SK-N-SH treated with all-trans-retinoic acid at 6 μM for 48 hours (cell line): Measurements from ENCODE around the gene TMEM165.

Experiments used
- ATAC-seq: fragments of 200-7000 bp; cut with Tn5 transposase; 3 replicates; pipeline ENCODE4 v1.9.1; 2020; ENCODE audit warnings: mild to moderate bottlenecking, moderate library complexity
- ARNTL ChIP-seq: fragments of 450-650 bp; formaldehyde crosslinking; IDR thresholded peaks from 2 replicates; pipeline ENCODE4 v1.5.0; 2020; ENCODE audit warnings: low read depth, mild to moderate bottlenecking, moderate library complexity, borderline replicate concordance
- BACH2 ChIP-seq: fragments of 250-450 bp; sonication (Bioruptor Pico); IDR thresholded peaks from 2 replicates; pipeline ENCODE4 v1.9.0; 2021; ENCODE audit warnings: mild to moderate bottlenecking, borderline replicate concordance
- ESRRG ChIP-seq: fragments of 250-450 bp; sonication (Bioruptor Pico); IDR thresholded peaks from 2 replicates; pipeline ENCODE4 v1.6.1; 2021; ENCODE audit warnings: mild to moderate bottlenecking
- GLIS3 ChIP-seq: fragments of 250-450 bp; sonication (Bioruptor Pico); IDR thresholded peaks from 2 replicates; pipeline ENCODE4 v1.5.0; 2020; ENCODE audit warnings: mild to moderate bottlenecking, moderate library complexity
- ISL1 ChIP-seq: fragments of 250-450 bp; sonication (Bioruptor Pico); IDR thresholded peaks from 2 replicates; pipeline ENCODE4 v2.1.2; 2022; ENCODE audit warnings: mild to moderate bottlenecking, moderate library complexity
- RARB ChIP-seq: fragments of 250-450 bp; sonication (Bioruptor Pico); IDR thresholded peaks from 2 replicates; pipeline ENCODE4 v1.8.0; 2021; ENCODE audit warnings: mild to moderate bottlenecking, moderate library complexity
- TCF4 ChIP-seq: fragments of 250-450 bp; sonication (Bioruptor Pico); IDR thresholded peaks from 2 replicates; pipeline ENCODE4 v1.8.0; 2021; ENCODE audit warnings: mild to moderate bottlenecking, moderate library complexity, borderline replicate concordance
- TOX ChIP-seq: fragments of 250-450 bp; sonication (Bioruptor Pico); IDR thresholded peaks from 2 replicates; pipeline ENCODE4 v1.8.0; 2021; ENCODE audit warnings: mild to moderate bottlenecking, moderate library complexity, borderline replicate concordance
- ZC3H10 ChIP-seq: fragments of 250-450 bp; sonication (Bioruptor Pico); IDR thresholded peaks from 2 replicates; pipeline ENCODE4 v1.5.1; 2021; ENCODE audit warnings: mild to moderate bottlenecking, moderate library complexity
- ZFP3 ChIP-seq: fragments of 250-450 bp; sonication (Bioruptor Pico); IDR thresholded peaks from 2 replicates; pipeline ENCODE4 v1.5.0; 2020; ENCODE audit warnings: mild to moderate bottlenecking, moderate library complexity
- ZFP30 ChIP-seq: fragments of 450-650 bp; formaldehyde crosslinking; IDR thresholded peaks from 2 replicates; pipeline ENCODE4 v1.5.0; 2022; ENCODE audit warnings: mild to moderate bottlenecking, moderate library complexity
- ZNF565 ChIP-seq: fragments of 450-650 bp; formaldehyde crosslinking; conservative IDR thresholded peaks from 2 replicates; pipeline ENCODE4 v1.5.0; 2020; ENCODE audit warnings: low read depth, mild to moderate bottlenecking, moderate library complexity
- ZNF70 ChIP-seq: fragments of 450-650 bp; formaldehyde crosslinking; IDR thresholded peaks from 2 replicates; pipeline ENCODE4 v1.5.0; 2020; ENCODE audit warnings: mild to moderate bottlenecking, moderate library complexity
- ZNF8 ChIP-seq: fragments of 450-650 bp; formaldehyde crosslinking; IDR thresholded peaks from 2 replicates; pipeline ENCODE4 v1.5.0; 2020; ENCODE audit warnings: mild to moderate bottlenecking, moderate library complexity
- TF ChIP-seq, protein P1 (sequence below): fragments of 250-450 bp; sonication (Bioruptor Pico); IDR thresholded peaks from 2 replicates; pipeline ENCODE4 v1.8.0; 2020; ENCODE audit warnings: mild to moderate bottlenecking, moderate library complexity, borderline replicate concordance
- TF ChIP-seq, protein P2 (sequence below): fragments of 250-450 bp; sonication (Bioruptor Pico); IDR thresholded peaks from 2 replicates; pipeline ENCODE4 v1.5.1; 2020; ENCODE audit warnings: low read depth, mild to moderate bottlenecking, moderate library complexity
- TF ChIP-seq, protein P3 (sequence below): fragments of 250-450 bp; sonication (Bioruptor Pico); IDR thresholded peaks from 2 replicates; pipeline ENCODE4 v1.5.1; 2021; ENCODE audit warnings: mild to moderate bottlenecking, moderate library complexity
- TF ChIP-seq, protein P4 (sequence below): fragments of 250-450 bp; sonication (Bioruptor Pico); IDR thresholded peaks from 2 replicates; pipeline ENCODE4 v1.8.0; 2021; ENCODE audit warnings: low read depth, mild to moderate bottlenecking, moderate library complexity, borderline replicate concordance
- TF ChIP-seq, protein P5 (sequence below): fragments of 250-450 bp; sonication (Bioruptor Pico); IDR thresholded peaks from 2 replicates; pipeline ENCODE4 v1.5.0; 2020; ENCODE audit warnings: mild to moderate bottlenecking, moderate library complexity

Gene TMEM165

DNA sequence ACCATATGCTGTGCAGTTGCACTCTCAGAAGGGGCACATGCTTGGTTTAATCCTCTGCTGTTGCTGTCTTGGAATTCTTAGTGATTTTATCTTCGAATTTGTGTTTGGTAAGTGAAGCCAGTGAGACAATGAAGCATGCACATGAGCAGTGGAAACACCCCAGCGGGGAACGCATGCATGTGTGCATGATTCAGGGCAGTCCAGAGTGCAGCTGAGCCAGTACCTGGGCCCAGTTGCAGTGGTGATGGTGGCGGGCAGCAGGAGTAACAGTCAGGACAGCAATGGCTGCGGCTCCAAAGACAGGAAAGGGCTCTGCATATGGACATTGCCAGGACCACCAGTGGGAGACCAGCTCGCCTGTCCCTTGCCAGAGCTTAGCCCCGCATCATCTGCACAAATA, 14.3 kb upstream of the TMEM165 start:
- TF ChIP-seq, protein P1, sequence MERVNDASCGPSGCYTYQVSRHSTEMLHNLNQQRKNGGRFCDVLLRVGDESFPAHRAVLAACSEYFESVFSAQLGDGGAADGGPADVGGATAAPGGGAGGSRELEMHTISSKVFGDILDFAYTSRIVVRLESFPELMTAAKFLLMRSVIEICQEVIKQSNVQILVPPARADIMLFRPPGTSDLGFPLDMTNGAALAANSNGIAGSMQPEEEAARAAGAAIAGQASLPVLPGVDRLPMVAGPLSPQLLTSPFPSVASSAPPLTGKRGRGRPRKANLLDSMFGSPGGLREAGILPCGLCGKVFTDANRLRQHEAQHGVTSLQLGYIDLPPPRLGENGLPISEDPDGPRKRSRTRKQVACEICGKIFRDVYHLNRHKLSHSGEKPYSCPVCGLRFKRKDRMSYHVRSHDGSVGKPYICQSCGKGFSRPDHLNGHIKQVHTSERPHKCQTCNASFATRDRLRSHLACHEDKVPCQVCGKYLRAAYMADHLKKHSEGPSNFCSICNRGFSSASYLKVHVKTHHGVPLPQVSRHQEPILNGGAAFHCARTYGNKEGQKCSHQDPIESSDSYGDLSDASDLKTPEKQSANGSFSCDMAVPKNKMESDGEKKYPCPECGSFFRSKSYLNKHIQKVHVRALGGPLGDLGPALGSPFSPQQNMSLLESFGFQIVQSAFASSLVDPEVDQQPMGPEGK (CRISPR knock-in tag) = no peak
- TF ChIP-seq BACH2 (no peak), TOX (CRISPR knock-in tag) (no peak), GLIS3 (CRISPR knock-in tag) (no peak), ZFP30 (CRISPR knock-in tag) (no peak), RARB (no peak), ZNF70 (CRISPR knock-in tag) (no peak), ESRRG (CRISPR knock-in tag) (no peak)
- TF ChIP-seq, protein P2, sequence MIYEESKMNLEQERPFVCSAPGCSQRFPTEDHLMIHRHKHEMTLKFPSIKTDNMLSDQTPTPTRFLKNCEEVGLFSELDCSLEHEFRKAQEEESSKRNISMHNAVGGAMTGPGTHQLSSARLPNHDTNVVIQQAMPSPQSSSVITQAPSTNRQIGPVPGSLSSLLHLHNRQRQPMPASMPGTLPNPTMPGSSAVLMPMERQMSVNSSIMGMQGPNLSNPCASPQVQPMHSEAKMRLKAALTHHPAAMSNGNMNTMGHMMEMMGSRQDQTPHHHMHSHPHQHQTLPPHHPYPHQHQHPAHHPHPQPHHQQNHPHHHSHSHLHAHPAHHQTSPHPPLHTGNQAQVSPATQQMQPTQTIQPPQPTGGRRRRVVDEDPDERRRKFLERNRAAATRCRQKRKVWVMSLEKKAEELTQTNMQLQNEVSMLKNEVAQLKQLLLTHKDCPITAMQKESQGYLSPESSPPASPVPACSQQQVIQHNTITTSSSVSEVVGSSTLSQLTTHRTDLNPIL (CRISPR knock-in tag) = no peak
- TF ChIP-seq, protein P3, sequence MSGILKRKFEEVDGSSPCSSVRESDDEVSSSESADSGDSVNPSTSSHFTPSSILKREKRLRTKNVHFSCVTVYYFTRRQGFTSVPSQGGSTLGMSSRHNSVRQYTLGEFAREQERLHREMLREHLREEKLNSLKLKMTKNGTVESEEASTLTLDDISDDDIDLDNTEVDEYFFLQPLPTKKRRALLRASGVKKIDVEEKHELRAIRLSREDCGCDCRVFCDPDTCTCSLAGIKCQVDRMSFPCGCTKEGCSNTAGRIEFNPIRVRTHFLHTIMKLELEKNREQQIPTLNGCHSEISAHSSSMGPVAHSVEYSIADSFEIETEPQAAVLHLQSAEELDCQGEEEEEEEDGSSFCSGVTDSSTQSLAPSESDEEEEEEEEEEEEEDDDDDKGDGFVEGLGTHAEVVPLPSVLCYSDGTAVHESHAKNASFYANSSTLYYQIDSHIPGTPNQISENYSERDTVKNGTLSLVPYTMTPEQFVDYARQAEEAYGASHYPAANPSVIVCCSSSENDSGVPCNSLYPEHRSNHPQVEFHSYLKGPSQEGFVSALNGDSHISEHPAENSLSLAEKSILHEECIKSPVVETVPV (CRISPR knock-in tag) = no peak
- ATAC-seq = no peak

DNA sequence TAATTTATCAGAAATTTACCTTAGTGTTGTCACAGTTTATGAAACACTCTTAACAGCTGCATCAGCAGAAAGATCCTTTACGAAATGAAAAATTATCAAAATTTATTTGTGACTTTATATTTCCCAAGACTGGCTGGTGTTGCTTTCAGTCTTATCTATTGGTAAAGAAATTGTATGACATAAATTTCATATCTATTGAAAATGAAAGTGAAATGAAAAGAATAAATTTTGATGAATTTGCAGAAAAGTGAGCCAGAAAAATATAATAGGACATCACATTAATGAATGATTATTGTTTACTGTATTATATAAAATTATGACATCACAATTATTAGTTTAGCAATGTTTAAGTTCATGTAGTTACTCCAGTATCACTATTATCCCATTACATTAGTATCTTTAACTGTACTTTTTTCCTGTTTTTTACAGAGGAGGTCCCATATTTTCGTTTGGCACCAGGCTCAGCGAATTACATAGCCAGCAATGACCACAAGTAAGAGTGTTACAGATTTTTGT, 13.2 kb upstream of the TMEM165 start:
- ATAC-seq = no peak
- no peak for TF ChIP-seq ZC3H10 (CRISPR knock-in tag)
- TF ChIP-seq, protein P3 (CRISPR knock-in tag) = no peak
- no peak for TF ChIP-seq ZNF70 (CRISPR knock-in tag)
- TF ChIP-seq TCF4 = no peak
- no peak for TF ChIP-seq TOX (CRISPR knock-in tag)
- TF ChIP-seq, protein P1 (CRISPR knock-in tag) = no peak
- TF ChIP-seq, protein P4, sequence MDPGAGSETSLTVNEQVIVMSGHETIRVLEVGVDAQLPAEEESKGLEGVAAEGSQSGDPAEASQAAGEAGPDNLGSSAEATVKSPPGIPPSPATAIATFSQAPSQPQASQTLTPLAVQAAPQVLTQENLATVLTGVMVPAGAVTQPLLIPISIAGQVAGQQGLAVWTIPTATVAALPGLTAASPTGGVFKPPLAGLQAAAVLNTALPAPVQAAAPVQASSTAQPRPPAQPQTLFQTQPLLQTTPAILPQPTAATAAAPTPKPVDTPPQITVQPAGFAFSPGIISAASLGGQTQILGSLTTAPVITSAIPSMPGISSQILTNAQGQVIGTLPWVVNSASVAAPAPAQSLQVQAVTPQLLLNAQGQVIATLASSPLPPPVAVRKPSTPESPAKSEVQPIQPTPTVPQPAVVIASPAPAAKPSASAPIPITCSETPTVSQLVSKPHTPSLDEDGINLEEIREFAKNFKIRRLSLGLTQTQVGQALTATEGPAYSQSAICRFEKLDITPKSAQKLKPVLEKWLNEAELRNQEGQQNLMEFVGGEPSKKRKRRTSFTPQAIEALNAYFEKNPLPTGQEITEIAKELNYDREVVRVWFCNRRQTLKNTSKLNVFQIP (CRISPR knock-in tag) = no peak
- no peak for TF ChIP-seq ZFP3
- no peak for TF ChIP-seq ZNF565 (CRISPR knock-in tag)
- TF ChIP-seq ZFP30 (CRISPR knock-in tag) = no peak
- TF ChIP-seq ISL1 (CRISPR knock-in tag) = no peak
- no peak for TF ChIP-seq ESRRG (CRISPR knock-in tag)
- TF ChIP-seq, protein P5, sequence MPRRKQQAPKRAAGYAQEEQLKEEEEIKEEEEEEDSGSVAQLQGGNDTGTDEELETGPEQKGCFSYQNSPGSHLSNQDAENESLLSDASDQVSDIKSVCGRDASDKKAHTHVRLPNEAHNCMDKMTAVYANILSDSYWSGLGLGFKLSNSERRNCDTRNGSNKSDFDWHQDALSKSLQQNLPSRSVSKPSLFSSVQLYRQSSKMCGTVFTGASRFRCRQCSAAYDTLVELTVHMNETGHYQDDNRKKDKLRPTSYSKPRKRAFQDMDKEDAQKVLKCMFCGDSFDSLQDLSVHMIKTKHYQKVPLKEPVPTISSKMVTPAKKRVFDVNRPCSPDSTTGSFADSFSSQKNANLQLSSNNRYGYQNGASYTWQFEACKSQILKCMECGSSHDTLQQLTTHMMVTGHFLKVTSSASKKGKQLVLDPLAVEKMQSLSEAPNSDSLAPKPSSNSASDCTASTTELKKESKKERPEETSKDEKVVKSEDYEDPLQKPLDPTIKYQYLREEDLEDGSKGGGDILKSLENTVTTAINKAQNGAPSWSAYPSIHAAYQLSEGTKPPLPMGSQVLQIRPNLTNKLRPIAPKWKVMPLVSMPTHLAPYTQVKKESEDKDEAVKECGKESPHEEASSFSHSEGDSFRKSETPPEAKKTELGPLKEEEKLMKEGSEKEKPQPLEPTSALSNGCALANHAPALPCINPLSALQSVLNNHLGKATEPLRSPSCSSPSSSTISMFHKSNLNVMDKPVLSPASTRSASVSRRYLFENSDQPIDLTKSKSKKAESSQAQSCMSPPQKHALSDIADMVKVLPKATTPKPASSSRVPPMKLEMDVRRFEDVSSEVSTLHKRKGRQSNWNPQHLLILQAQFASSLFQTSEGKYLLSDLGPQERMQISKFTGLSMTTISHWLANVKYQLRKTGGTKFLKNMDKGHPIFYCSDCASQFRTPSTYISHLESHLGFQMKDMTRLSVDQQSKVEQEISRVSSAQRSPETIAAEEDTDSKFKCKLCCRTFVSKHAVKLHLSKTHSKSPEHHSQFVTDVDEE = no peak
- no peak for TF ChIP-seq ARNTL (CRISPR knock-in tag)
- TF ChIP-seq ZNF8 (CRISPR knock-in tag) = no peak
